GM12801 (cell line): Measurements from ENCODE around the gene DPH1.

Source experiments
- TF ChIP-seq, protein P1 (sequence below): IDR thresholded peaks from one replicate; pipeline ENCODE4 v1.5.1; 2011; ENCODE audit warnings: control low read depth; ENCODE audit not compliant: insufficient read length; ENCODE audit errors: extremely low read depth

DPH1 gene

DNA sequence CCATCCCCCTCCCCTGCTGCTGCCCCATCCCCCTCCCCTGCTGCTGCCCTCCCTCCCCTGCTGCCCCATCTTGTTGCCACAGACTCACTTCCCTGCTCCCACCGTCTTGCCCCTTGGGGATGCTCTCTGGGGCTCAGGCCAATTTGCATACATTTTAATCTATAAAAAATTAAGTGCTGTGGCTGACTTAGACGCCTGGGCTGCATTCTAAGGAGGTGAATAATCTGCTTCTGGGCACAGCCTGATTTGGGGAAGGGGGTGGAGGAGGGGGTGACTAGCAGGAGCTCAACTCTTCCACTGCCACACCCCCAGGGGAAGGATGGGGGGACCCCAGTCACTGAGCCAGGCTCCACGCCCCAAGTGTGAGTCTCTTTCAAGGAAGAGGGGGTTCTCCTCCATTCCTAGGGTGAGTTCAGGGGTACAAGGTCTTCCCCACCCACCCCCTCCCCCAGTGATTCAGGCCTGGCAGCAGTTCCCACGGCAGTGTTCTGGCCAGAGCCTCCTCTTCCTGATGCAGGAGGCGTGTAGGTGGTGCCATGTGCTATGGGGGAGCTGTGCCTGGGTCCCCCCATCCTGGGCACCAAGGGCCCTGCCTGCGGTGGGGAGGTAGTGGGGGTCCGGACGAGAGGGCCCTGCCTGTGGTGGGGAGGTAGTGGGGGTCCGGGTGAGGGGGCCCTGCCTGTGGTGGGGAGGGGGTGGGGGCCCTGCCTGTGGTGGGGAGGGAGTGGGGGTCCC, 5.0 kb downstream of the DPH1 start:
- TF ChIP-seq, protein P1, sequence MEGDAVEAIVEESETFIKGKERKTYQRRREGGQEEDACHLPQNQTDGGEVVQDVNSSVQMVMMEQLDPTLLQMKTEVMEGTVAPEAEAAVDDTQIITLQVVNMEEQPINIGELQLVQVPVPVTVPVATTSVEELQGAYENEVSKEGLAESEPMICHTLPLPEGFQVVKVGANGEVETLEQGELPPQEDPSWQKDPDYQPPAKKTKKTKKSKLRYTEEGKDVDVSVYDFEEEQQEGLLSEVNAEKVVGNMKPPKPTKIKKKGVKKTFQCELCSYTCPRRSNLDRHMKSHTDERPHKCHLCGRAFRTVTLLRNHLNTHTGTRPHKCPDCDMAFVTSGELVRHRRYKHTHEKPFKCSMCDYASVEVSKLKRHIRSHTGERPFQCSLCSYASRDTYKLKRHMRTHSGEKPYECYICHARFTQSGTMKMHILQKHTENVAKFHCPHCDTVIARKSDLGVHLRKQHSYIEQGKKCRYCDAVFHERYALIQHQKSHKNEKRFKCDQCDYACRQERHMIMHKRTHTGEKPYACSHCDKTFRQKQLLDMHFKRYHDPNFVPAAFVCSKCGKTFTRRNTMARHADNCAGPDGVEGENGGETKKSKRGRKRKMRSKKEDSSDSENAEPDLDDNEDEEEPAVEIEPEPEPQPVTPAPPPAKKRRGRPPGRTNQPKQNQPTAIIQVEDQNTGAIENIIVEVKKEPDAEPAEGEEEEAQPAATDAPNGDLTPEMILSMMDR = no peak

DNA sequence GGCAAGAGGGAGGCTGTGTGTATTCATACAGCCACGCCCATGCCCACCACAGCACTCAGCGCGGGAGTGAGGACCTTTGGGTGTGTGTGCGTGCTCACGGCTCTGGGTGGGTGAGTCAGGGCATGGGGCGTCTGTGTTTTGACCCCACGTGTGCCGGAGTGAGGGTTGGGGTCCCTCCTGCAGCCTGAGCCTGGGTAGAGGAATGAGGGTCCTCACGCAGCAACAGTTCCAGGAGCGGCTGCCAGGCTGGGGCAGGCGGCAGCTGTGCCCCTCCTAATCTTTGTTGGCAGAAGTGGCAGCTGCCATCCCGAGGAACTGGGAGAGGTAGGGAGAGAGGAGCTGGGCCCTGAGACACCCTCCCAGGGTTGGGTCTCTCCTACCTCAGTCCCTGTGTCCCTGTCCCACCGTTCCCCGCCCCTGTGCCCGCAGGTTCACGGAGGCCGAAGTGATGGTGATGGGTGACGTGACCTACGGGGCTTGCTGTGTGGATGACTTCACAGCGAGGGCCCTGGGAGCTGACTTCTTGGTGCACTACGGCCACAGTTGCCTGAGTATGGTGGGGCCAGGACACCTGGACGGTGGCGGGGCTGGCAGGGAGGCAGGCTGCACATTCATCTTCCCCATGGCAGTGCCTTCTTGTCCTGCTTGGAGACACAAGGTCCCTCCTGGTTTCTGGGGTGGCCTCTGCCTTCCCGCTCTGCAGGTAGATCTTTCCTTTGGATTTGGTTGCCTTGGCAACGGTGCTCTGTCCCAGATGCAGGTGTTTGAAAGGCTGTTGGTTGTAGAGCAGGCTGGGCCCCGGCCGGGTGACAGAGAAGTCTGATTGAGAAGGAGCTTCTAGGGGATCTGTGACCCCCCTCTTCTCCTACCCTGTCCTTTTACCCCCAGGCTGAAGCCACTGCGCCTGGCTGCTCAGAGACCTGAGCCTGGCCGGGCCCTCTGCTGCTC, 5.9 kb downstream of the DPH1 start:
- TF ChIP-seq, protein P1 = no peak

DNA sequence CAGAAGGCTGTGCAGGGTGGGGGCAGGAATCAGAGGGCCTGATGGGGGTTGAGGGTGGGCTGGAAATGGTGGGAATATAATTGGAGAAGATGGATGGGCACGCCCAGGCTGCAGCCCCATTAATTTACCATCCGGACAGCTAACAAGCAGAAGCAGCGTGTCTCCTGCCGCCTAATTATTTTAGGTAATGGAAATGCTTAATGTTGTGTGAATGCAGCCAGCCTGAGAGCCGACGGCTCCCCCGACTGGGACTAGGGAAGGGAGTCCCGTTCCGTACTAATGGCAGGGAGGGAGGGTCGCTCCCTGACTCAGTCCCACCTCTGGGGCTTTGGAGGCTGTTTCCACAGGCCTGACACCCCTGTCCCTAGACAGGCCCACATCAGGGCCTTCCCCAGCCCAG, 7.2 kb downstream of the DPH1 start:
- TF ChIP-seq, protein P1 = no peak

DNA sequence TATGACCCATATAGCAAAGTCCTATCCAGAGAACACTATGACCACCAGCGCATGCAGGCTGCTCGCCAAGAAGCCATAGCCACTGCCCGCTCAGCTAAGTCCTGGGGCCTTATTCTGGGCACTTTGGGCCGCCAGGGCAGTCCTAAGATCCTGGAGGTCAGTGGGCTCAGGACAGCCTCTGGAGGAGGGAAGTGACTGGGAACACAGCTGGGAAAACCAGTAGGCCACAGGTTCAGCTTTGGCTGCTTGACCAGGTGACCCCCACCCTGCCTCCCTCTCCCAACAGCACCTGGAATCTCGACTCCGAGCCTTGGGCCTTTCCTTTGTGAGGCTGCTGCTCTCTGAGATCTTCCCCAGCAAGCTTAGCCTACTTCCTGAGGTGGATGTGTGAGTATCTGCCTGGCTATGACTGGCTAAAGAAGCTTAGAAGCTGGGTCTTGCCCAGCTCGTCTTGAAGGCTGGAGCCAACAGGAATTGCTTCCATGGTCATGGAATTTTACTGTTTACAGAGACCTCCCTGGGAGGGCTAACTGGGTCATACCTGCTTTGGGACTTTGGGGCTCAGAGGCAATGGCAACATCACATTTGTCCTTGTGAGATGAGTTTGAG, 10.4 kb downstream of the DPH1 start:
- TF ChIP-seq, protein P1 = no peak

DNA sequence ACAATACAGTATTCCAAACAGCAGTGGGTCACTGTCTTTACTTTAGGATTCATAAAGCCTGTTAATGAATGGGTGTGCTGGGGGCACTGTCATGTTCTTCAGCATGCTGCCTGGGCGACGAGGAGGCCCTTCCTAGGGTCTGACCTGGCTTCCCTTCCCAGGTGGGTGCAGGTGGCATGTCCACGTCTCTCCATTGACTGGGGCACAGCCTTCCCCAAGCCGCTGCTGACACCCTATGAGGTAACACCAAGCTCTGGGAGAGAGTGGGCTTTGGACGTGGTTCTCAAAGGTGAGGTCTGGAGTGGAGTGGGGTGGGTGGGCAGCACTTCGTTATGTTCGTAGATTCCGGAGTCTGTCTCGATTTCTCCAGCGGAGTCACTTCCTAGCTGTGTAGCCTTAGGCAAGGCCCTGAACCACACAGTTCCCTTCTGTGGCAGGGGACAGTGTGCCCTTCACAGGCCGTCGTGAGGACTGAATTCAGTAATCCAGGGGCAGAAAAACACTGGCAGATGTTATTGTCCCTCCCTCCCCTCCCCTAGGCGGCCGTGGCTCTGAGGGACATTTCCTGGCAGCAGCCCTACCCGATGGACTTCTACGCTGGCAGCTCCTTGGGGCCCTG, 11.1 kb downstream of the DPH1 start:
- TF ChIP-seq, protein P1 = no peak

DNA sequence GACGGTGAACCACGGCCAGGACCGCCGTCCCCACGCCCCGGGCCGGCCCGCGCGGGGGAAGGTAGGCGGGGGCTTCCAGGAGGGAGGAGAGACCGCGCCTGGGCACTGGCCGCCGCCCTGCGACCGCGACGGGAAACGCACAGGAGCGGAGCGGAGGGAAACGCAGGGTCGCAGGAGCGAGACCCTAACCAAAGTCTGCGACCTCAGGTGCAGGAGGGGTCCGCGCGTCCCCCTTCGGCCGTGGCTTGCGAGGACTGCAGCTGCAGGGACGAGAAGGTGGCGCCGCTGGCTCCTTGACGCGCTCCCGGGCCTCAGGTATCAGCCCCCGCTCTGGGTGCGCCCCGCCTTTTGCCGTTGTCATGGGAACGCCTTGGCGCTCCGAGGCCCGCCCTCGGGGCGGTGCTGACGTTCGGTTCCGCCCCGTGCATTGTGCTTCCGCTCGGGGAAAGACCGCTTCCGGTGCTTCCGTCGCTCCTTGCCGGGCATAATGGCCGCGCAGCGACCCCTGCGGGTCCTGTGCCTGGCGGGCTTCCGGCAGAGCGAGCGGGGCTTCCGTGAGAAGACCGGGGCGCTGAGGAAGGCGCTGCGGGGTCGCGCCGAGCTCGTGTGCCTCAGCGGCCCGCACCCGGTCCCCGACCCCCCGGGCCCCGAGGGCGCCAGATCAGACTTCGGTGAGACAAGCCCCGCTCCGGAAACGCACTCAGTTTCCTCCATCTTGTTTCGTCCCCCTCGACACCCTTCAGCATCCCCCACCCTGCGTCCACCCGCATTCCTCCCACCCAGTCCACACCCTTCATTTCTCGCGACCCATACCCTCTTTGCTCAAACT, 11.8 kb downstream of the DPH1 start, which contains the start of gene OVCA2:
Gene OVCA2 (plus strand): TSS at position 462 of the 829 bp plus-strand sequence. CDS start 26 bp downstream, at position 488.
- TF ChIP-seq, protein P1 = no peak
